ENCODE results near the gene PLEKHM1. TPM values are rescaled to one million over a fixed set of nuclear protein-coding genes. Genes with fewer than 3 reads are reported as not detected.
"Not testable (repeated sequence)": the region's sequence is repeated elsewhere in the genome, so short reads cannot be mapped to it uniquely, and the experiment has no call there.

Gene PLEKHM1
- total and polyA plus RNA-seq, 2 of the 4 experiments (the other 2 are of a cell fraction) = 4.7 to 16.4 TPM

- H4K20me1 ChIP-seq (ENCODE audit: insufficient read depth, low read length); H3K23ac ChIP-seq (ENCODE audit: low read depth, low read length); intact Hi-C loops (cut with micrococcal nuclease); H2BK15ac ChIP-seq (ENCODE audit: low read depth, low read length); H3K9ac ChIP-seq (ENCODE audit: low read depth, low read length); H3K9me1 ChIP-seq (ENCODE audit: insufficient read depth, low read length); H3K79me1 ChIP-seq (ENCODE audit: low read depth in 1 of 2, low read length in 2 of 2); H4K5ac ChIP-seq (ENCODE audit: low read depth, low read length); H2AFZ ChIP-seq (replicated peaks; ENCODE audit: low read length, poor library complexity); H3K4me1 ChIP-seq (ENCODE audit: control insufficient read depth, insufficient read depth, low read length); H2BK20ac ChIP-seq (ENCODE audit: low read depth, low read length); H2BK120ac ChIP-seq (ENCODE audit: low read depth, low read length); H3K9me3 ChIP-seq (ENCODE audit: control insufficient read depth, insufficient read depth, low read length); in situ Hi-C loops (cut with MboI; ENCODE audit: low sequenced_read_pairs); H2AK5ac ChIP-seq (ENCODE audit: low read depth, low read length); H3K4ac ChIP-seq (ENCODE audit: low read depth, low read length); H3K4me3 ChIP-seq (ENCODE audit: insufficient read depth, low read depth, low read length); dilution Hi-C loops (cut with HindIII; ENCODE audit: low sequenced_read_pairs, unreplicated experiment); H4K91ac ChIP-seq (ENCODE audit: insufficient read depth, low read depth, low read length); H3K14ac ChIP-seq (replicated peaks; ENCODE audit: low read depth, low read length); H3K27ac ChIP-seq (ENCODE audit: insufficient read depth, low read length); DNase-seq; H2BK5ac ChIP-seq (ENCODE audit: low read depth, low read length, poor library complexity, severe bottlenecking); H3K36me3 ChIP-seq (ENCODE audit: control insufficient read depth, insufficient read depth, low read length); CTCF ChIA-PET; H3K56ac ChIP-seq (ENCODE audit: extremely low read depth, insufficient read depth, low read length); H3K4me2 ChIP-seq (ENCODE audit: low read depth, low read length); H3K27me3 ChIP-seq (ENCODE audit: control insufficient read depth, insufficient read depth, low read length); POLR2A ChIA-PET (ENCODE audit: unreplicated experiment); ATAC-seq (ENCODE audit: low read depth); H3K18ac ChIP-seq (ENCODE audit: low read depth, low read length); BruUV-seq (replicated peaks); H2AK9ac ChIP-seq (replicated peaks; ENCODE audit: low read depth, low read length, poor library complexity); H4K8ac ChIP-seq (ENCODE audit: low read depth in 2 of 2, low read length in 2 of 2): not testable (repeated sequence)
- WGBS, 2 experiments (ENCODE audit: extremely low coverage in 2 of 2, insufficient read length in 1 of 2) = no CpG with 5 or more reads among the region's 8 CpGs
These were observed 6.9 kb upstream of the PLEKHM1 start for GRCh38 chr17:45497449-45497848.

- H2AK5ac ChIP-seq (ENCODE audit: low read depth, low read length); in situ Hi-C loops (cut with MboI; ENCODE audit: low sequenced_read_pairs); H4K5ac ChIP-seq (ENCODE audit: low read depth, low read length); H2BK20ac ChIP-seq (ENCODE audit: low read depth, low read length); ATAC-seq (ENCODE audit: low read depth); H2BK5ac ChIP-seq (ENCODE audit: low read depth, low read length, poor library complexity, severe bottlenecking); H3K79me1 ChIP-seq (ENCODE audit: low read depth in 1 of 2, low read length in 2 of 2); H3K4me2 ChIP-seq (ENCODE audit: low read depth, low read length); BruUV-seq (replicated peaks); CTCF ChIA-PET; intact Hi-C loops (cut with micrococcal nuclease); H3K56ac ChIP-seq (ENCODE audit: extremely low read depth, insufficient read depth, low read length); H2BK120ac ChIP-seq (ENCODE audit: low read depth, low read length); H2BK15ac ChIP-seq (ENCODE audit: low read depth, low read length); H4K8ac ChIP-seq (ENCODE audit: low read depth in 2 of 2, low read length in 2 of 2); H3K4me3 ChIP-seq (ENCODE audit: insufficient read depth, low read depth, low read length); H3K27ac ChIP-seq (ENCODE audit: insufficient read depth, low read length); H4K20me1 ChIP-seq (ENCODE audit: insufficient read depth, low read length); H3K23ac ChIP-seq (ENCODE audit: low read depth, low read length); H3K36me3 ChIP-seq (ENCODE audit: control insufficient read depth, insufficient read depth, low read length); H2AFZ ChIP-seq (replicated peaks; ENCODE audit: low read length, poor library complexity); H3K9ac ChIP-seq (ENCODE audit: low read depth, low read length); POLR2A ChIA-PET (ENCODE audit: unreplicated experiment); H3K4ac ChIP-seq (ENCODE audit: low read depth, low read length); H3K9me3 ChIP-seq (ENCODE audit: control insufficient read depth, insufficient read depth, low read length); H3K9me1 ChIP-seq (ENCODE audit: insufficient read depth, low read length); H3K14ac ChIP-seq (replicated peaks; ENCODE audit: low read depth, low read length); H3K4me1 ChIP-seq (ENCODE audit: control insufficient read depth, insufficient read depth, low read length); DNase-seq; H2AK9ac ChIP-seq (replicated peaks; ENCODE audit: low read depth, low read length, poor library complexity); H4K91ac ChIP-seq (ENCODE audit: insufficient read depth, low read depth, low read length); dilution Hi-C loops (cut with HindIII; ENCODE audit: low sequenced_read_pairs, unreplicated experiment); H3K27me3 ChIP-seq (ENCODE audit: control insufficient read depth, insufficient read depth, low read length); H3K18ac ChIP-seq (ENCODE audit: low read depth, low read length): not testable (repeated sequence)
- whole genome bisulfite sequencing, 2 experiments (ENCODE audit: extremely low coverage in 2 of 2, insufficient read length in 1 of 2) = 90% methylated on average over 2 of the region's 3 CpGs; no CpG with 5 or more reads in 1 of the 2 experiments
These were observed 6.0 kb upstream of the PLEKHM1 start for GRCh38 chr17:45496507-45496906.
